Body of pancreas (tissue), 4 donors: Measurements from ENCODE around the gene IL21R. TPM values are rescaled to one million over a fixed set of nuclear protein-coding genes. Genes with fewer than 3 reads are reported as not detected.

Experiments used
- ATAC-seq: fragments of 150-250 bp; one replicate; pipeline ENCODE4 v1.9.1; 2016
- DNase-seq, 4 donors: peaks; one replicate each; pipeline ENCODE4 v3.0.0-alpha.2; 2019
- H3K27ac ChIP-seq, 4 donors: fragments of 200-600 bp; sonication (generic); 1 replicate in 3 of 4; 2 replicates in 1 of 4; pipeline versions ENCODE4 v1.5.1 to v1.6.1; 2016 to 2019; ENCODE audit warnings: mild to moderate bottlenecking in 1 of 4, mixed read lengths in 1 of 4, moderate library complexity in 1 of 4
- H3K27me3 ChIP-seq, 2 donors: fragments of 200-600 bp; sonication (generic); one replicate each; pipeline ENCODE4 v1.6.0; 2016; ENCODE audit warnings: mild to moderate bottlenecking in 1 of 2
- H3K36me3 ChIP-seq, 2 donors: fragments of 200-600 bp; sonication (generic); replicated peaks in 1 of 2; 2 replicates each; pipeline ENCODE4 v1.5.1; 2016; ENCODE audit warnings: low read depth in 2 of 2; ENCODE audit not compliant: insufficient read depth in 1 of 2
- H3K4me1 ChIP-seq: fragments of 200-600 bp; sonication (generic); one replicate; pipeline ENCODE4 v1.6.0; 2016
- H3K4me3 ChIP-seq, 2 donors: fragments of 200-600 bp; sonication (generic); 1 replicate in 1 of 2; 2 replicates in 1 of 2; pipeline ENCODE4 v1.5.1; 2016 to 2019
- H3K9me3 ChIP-seq, 3 donors: fragments of 200-600 bp; sonication (generic); 1 replicate in 2 of 3; 2 replicates in 1 of 3; pipeline ENCODE4 v1.5.1; 2016
- CTCF ChIP-seq, 7 experiments: fragments of 450-650 bp in 4 of 7; fragments of 200-600 bp in 3 of 7; sonication (generic) in 3 of 7; IDR thresholded peaks; one replicate each; pipeline ENCODE4 v1.5.1; 2016 to 2019; ENCODE audit warnings: antibody characterized with exemption in 7 of 7
- POLR2A ChIP-seq, 3 donors: fragments of 450-650 bp; IDR thresholded peaks; one replicate each; pipeline ENCODE4 v1.6.1; 2016; ENCODE audit warnings: antibody characterized with exemption in 3 of 3, mild to moderate bottlenecking in 2 of 3
- WGBS, 2 donors: methylation state at CpG; one replicate each; pipeline ENCODE4 v1.1.5; 2017; 5-methylcytosine and 5-hydroxymethylcytosine counted together
- intact Hi-C: fragments of 100-400 bp; cut with DNase I; formaldehyde crosslinking; loops from one replicate; pipeline ENCODE4 v1.15.1; 2023
- total RNA-seq, 2 donors: library from RNA; depleted of rRNA; stranded (reverse); fragments of >200 nt; gene quantifications; one replicate each; pipeline ENCODE4 v1.1.0, GENCODE V29; 2016

IL21R gene
- total RNA-seq, 2 donors from 2014 or later: 0.26 TPM; not detected in 1

DNA sequence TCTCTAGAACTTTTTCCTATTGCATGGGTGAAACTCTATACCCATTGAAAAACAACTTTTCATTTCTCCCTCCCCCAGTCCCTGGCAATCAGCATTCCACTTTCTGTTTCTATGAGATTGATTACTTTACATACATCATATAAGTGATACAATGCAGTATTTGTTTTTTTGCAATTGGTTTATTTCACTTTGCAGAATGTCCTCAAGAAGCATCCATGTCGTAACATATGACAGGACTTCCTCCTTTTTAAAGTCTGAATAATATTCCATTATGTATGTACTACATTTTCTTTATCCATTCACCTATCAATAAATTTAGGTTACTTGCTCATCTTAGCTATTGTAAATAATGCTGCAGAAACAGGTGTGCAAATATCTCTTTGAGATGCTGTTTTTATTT is 8.8 kb downstream of the IL21R start:
- 85 to 88% methylated on average over 1 of the region's 1 CpG for WGBS, 2 donors
- TF ChIP-seq POLR2A (IDR thresholded peaks at IDR 0.05) (no peak), CTCF (IDR thresholded peaks at IDR 0.05) (no peak)

GRCh38 chr16:27413956-27414355 is 12.0 kb downstream of the IL21R start:
- H3K4me1 ChIP-seq: no peaks in the 10 kb centered on the region
- 49 to 77% methylated on average over 2 of the region's 2 CpGs for WGBS, 2 donors
- no peaks in the 10 kb centered on the region for H3K27me3 ChIP-seq
- TF ChIP-seq POLR2A (IDR thresholded peaks at IDR 0.05): no peak
- no peak for ATAC-seq
- H3K36me3 ChIP-seq: no peaks in the 10 kb centered on the region
- H3K9me3 ChIP-seq: no peaks in the 10 kb centered on the region
- no peak overlapping the region for H3K27ac ChIP-seq
- intact Hi-C loops: no loop called here
- H3K4me3 ChIP-seq: no peak overlapping the region
- DNase-seq: no peak

More for the DNA sequence above, 8.8 kb downstream of the IL21R start:
- H3K4me1 ChIP-seq: no peaks in the 10 kb centered on the region
- no peak overlapping the region for H3K4me3 ChIP-seq
- no peak for DNase-seq
- no peaks in the 10 kb centered on the region for H3K9me3 ChIP-seq
- no peak overlapping the region for H3K27ac ChIP-seq
- no peak for ATAC-seq
- no peaks in the 10 kb centered on the region for H3K36me3 ChIP-seq
- H3K27me3 ChIP-seq: no peaks in the 10 kb centered on the region
- intact Hi-C loops: no loop called here

DNA sequence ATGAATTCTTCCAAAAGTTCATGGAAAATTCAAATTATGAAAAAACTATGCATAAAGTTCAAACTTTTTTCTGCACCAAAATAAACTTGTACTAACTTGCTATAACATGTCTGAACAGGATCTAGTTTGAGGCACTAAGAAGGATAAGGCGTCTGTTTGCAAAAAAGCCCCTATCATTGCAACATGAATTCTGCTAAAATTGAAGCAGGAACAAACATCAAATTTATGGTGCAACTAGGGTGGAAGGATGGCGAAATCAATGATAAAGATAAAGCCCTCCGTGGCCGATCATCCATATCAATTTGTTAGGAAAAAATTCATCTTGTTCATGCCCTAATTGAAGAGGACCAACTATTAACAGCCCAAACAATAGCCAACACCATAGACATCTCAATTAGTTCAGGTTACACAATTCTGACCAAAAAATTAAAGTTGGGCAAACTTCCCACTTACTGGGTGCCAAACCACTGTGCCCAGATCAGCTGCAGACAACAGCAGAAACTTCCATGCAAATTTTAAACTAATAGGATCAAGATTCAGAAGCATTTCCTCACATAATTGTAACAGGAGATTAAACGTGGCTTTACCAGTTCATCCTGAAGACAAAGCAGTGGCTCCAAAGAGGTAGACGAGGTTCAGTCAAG is 12.9 kb downstream of the IL21R start:
- Histone ChIP-seq H3K9me3 (no peaks in the 10 kb centered on the region), H3K4me1 (no peaks in the 10 kb centered on the region), H3K4me3 (no peak overlapping the region), H3K27me3 (no peaks in the 10 kb centered on the region), H3K27ac (no peak overlapping the region), H3K36me3 (no peaks in the 10 kb centered on the region)
- DNase-seq (no peak), ATAC-seq (no peak)
- intact Hi-C loops: no loop called here
- TF ChIP-seq CTCF (IDR thresholded peaks at IDR 0.05): no peak
- no peak for TF ChIP-seq POLR2A (IDR thresholded peaks at IDR 0.05)
- 37% methylated on average over 6 of the region's 6 CpGs for WGBS, 2 donors

DNA sequence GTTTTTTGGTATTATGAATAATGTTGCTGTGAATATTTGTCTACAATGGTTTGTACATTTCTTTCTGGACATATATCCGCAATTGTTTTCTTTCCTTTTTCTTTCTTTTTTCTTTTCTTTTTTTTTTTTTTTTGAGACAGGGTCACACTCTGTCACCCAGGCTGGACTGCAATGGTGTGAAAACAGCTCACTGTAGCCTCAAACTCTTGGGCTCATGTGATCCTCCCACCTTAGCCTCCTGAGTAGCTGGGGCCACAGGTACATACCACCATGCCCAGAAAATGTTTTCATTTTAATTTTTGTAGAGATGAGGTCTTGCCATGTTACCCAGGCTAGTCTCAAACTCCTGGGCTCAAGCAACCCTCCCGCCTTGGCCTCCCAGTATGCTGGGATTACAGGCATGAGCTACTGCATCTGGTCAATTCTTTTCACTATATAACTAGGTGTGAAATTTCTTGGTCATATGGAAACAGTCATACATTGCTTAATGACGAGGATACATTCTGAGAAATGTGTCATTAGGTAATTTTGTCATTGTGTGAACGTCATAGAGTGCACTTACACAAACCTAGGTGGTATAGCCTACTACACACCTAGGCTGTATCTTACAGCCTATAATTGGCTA is 15.2 kb downstream of the IL21R start:
- no peak for ATAC-seq
- no peak for DNase-seq
- no peaks in the 10 kb centered on the region for H3K27me3 ChIP-seq
- no peak overlapping the region for H3K27ac ChIP-seq
- no peaks in the 10 kb centered on the region for H3K36me3 ChIP-seq
- intact Hi-C loops: no loop called here
- H3K4me1 ChIP-seq: no peaks in the 10 kb centered on the region
- TF ChIP-seq POLR2A (IDR thresholded peaks at IDR 0.05) (no peak), CTCF (IDR thresholded peaks at IDR 0.05) (no peak)
- H3K4me3 ChIP-seq: no peak overlapping the region
- H3K9me3 ChIP-seq: no peaks in the 10 kb centered on the region
- 68% methylated on average over 4 of the region's 4 CpGs for WGBS, 2 donors

GRCh38 chr16:27421961-27422740 is 20.2 kb downstream of the IL21R start:
- H3K4me1 ChIP-seq: no peaks in the 10 kb centered on the region
- H3K36me3 ChIP-seq: no peaks in the 10 kb centered on the region
- no peak for TF ChIP-seq POLR2A (IDR thresholded peaks at IDR 0.05)
- no peak for TF ChIP-seq CTCF (IDR thresholded peaks at IDR 0.05)
- no peaks in the 10 kb centered on the region for H3K27me3 ChIP-seq
- no peaks in the 10 kb centered on the region for H3K9me3 ChIP-seq
- H3K27ac ChIP-seq: no peak overlapping the region
- intact Hi-C loops: no loop called here
- ATAC-seq (no peak), DNase-seq (no peak)
- no peak overlapping the region for H3K4me3 ChIP-seq
